GM10248 (cell line): ENCODE results near the gene ZSWIM1.

Experiments
- CTCF ChIA-PET: fragments of 300-600 bp; sonication (Branson Sonifier 250); formaldehyde crosslinking; extraction: SDS; loops from one replicate; lab custom pipeline; 2021; ENCODE audit warnings: antibody characterized with exemption; lab: Yijun Ruan, JAX
- POLR2A ChIA-PET: fragments of 350-650 bp; sonication (Branson Sonifier 250); formaldehyde crosslinking; extraction: SDS; loops from one replicate; lab custom pipeline; 2020; ENCODE audit warnings: antibody characterized with exemption; lab: Yijun Ruan, JAX
- DNase-seq: peaks from one replicate; pipeline ENCODE4 v3.0.0; 2012; ENCODE audit errors: extremely low spot score
- CTCF ChIP-seq: IDR thresholded peaks from 2 replicates; pipeline ENCODE4 v1.5.1; 2012; ENCODE audit warnings: mild to moderate bottlenecking, low read depth; ENCODE audit errors: extremely low read depth, missing control alignments, control extremely low read depth

Gene ZSWIM1

GRCh38 chr20:45920462-45921336, 39.7 kb downstream of the ZSWIM1 start:
- no peak for TF ChIP-seq CTCF
- no peak for DNase-seq
- ChIA-PET CTCF (interaction anchor here (0.9 to 2.3 kb wide), 5 partner anchors 10 to 67 kb away, joined by 3 to 9 read pairs (median 3); no protein-coding TSS in a partner anchor), POLR2A (interaction anchor here (0.6 kb wide), 1 partner anchor 15 kb away, joined by 3 read pairs; no protein-coding TSS in a partner anchor)

- ChIA-PET POLR2A (no interaction called here), CTCF (interaction anchor here (0.9 to 2.3 kb wide), 4 partner anchors 11 to 66 kb away, joined by 3 to 9 read pairs (median 4); no protein-coding TSS in a partner anchor)
- no peak for TF ChIP-seq CTCF
- DNase-seq: no peak
Measured at GRCh38 chr20:45921337-45922189, 40.5 kb downstream of the ZSWIM1 start.

GRCh38 chr20:45924391-45925261, 43.6 kb downstream of the ZSWIM1 start:
- ChIA-PET POLR2A (interaction anchor here (0.9 kb wide), 1 partner anchor 9 kb away, joined by 3 read pairs; the partner anchor contains the start of gene PCIF1), CTCF (interaction anchor here (0.9 to 3.1 kb wide), 5 partner anchors 9 to 125 kb away, joined by 3 to 10 read pairs (median 4); no protein-coding TSS in a partner anchor)
- no peak for DNase-seq
- TF ChIP-seq CTCF: no peak

- no peak for TF ChIP-seq CTCF
- ChIA-PET CTCF (interaction anchor here (1.3 to 3.1 kb wide), 2 partner anchors 9 to 42 kb away, joined by 4 to 10 read pairs; no protein-coding TSS in a partner anchor), POLR2A (interaction anchor here (0.5 kb wide), 1 partner anchor 9 kb away, joined by 3 read pairs; no protein-coding TSS in a partner anchor)
- DNase-seq: no peak
Measured at GRCh38 chr20:45925821-45926506, 44.9 kb downstream of the ZSWIM1 start.

GRCh38 chr20:45926731-45927070, 45.7 kb downstream of the ZSWIM1 start:
- ChIA-PET CTCF (interaction anchor here (1.3 to 3.1 kb wide), 3 partner anchors 10 to 42 kb away, joined by 4 to 10 read pairs (median 5); no protein-coding TSS in a partner anchor), POLR2A (interaction anchor here (0.6 kb wide), 1 partner anchor 17 kb away, joined by 5 read pairs; no protein-coding TSS in a partner anchor)
- no peak for DNase-seq
- no peak for TF ChIP-seq CTCF
